Measurements from ENCODE around the gene POT1.
A peak's percentile ranks its signal among the peaks of the same experiment; 100 is the strongest.

POT1 gene

GRCh38 chr7:124856299-124856888 lies 73.2 kb downstream of the POT1 start:
- Mint-ChIP-seq H3K9me3 (no peaks in the 10 kb centered on the region), H3K27ac (no peak overlapping the region), H3K27me3 (ENCODE audit: low read depth) (no peaks in the 10 kb centered on the region), H3K4me1 (no peaks in the 10 kb centered on the region), H3K36me3 (ENCODE audit: low read depth) (peaks cover 9% of the 10 kb centered on the region), H3K4me3 (no peak overlapping the region)
- peak; percentile 60 to 70 (median 63) for TF ChIP-seq CTCF (IDR thresholded peaks at IDR 0.05; ENCODE audit: unreplicated experiment in 3 of 3)

DNA sequence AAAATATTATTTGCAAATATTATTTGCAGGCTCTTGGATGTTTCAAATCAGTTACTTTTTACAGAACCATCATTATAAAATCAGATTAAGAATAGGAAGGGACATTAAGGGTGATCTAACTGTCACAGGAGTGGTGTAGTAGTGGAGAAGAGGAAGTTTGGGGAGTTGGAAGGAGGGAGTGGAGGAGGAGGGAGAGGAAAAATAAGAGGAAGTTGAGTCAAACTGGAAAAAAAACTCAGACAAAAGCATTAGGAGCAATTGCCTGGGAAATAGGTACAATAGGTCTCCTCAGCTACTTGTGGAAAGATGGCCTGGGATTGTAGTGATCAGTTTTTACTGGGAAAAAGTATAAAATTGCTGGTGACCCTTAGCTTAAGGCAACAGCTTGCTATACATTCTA lies 86.3 kb downstream of the POT1 start:
- Mint-ChIP-seq H3K27ac (no peak overlapping the region), H3K4me3 (no peak overlapping the region), H3K4me1 (no peaks in the 10 kb centered on the region), H3K27me3 (ENCODE audit: low read depth) (no peaks in the 10 kb centered on the region), H3K36me3 (ENCODE audit: low read depth) (peaks cover 26% of the 10 kb centered on the region), H3K9me3 (no peaks in the 10 kb centered on the region)
- TF ChIP-seq CTCF (IDR thresholded peaks at IDR 0.05; ENCODE audit: unreplicated experiment in 3 of 3), result no peak

DNA sequence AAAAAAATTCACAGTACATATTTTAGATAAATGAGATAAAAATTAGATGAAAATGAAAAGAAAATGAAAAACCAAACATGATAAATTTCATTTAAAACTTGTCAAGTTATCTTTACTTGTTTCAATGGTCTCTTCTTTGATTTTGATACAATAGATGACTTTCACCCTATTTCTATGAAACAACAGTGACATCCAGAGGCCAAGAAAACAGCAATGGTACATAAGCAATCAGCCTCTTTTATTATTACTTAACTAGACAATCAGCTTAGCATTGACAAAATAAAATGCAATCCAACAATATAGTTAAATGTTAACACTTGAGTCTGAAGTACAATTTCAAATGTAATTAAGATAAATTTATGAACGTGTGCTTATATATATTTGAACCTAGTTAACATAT lies 89.2 kb downstream of the POT1 start:
- Mint-ChIP-seq H3K4me1 (no peaks in the 10 kb centered on the region), H3K4me3 (no peak overlapping the region), H3K36me3 (ENCODE audit: low read depth) (peaks cover 11% of the 10 kb centered on the region), H3K27me3 (ENCODE audit: low read depth) (no peaks in the 10 kb centered on the region), H3K27ac (no peak overlapping the region), H3K9me3 (no peaks in the 10 kb centered on the region)
- TF ChIP-seq CTCF (IDR thresholded peaks at IDR 0.05; ENCODE audit: unreplicated experiment in 3 of 3), result peak; percentile 23 to 37 (median 35)

GRCh38 chr7:124839687-124840086 lies 89.9 kb downstream of the POT1 start:
- Mint-ChIP-seq H3K27me3 (ENCODE audit: low read depth) (no peaks in the 10 kb centered on the region), H3K27ac (peak overlapping the region in 1 of 3 experiments; percentile 7)
- no peak for TF ChIP-seq CTCF (IDR thresholded peaks at IDR 0.05; ENCODE audit: unreplicated experiment in 3 of 3)

GRCh38 chr7:124836173-124836572 lies 93.5 kb downstream of the POT1 start:
- Mint-ChIP-seq H3K9me3 (no peaks in the 10 kb centered on the region), H3K27ac (no peak overlapping the region), H3K4me1 (no peaks in the 10 kb centered on the region), H3K36me3 (ENCODE audit: low read depth) (peaks cover 23% of the 10 kb centered on the region), H3K27me3 (ENCODE audit: low read depth) (no peaks in the 10 kb centered on the region), H3K4me3 (no peak overlapping the region)
- no peak for TF ChIP-seq CTCF (IDR thresholded peaks at IDR 0.05; ENCODE audit: unreplicated experiment in 3 of 3)

More at GRCh38 chr7:124839687-124840086, 89.9 kb downstream of the POT1 start:
- Mint-ChIP-seq H3K4me1 (no peaks in the 10 kb centered on the region), H3K36me3 (ENCODE audit: low read depth) (peaks cover 12% of the 10 kb centered on the region), H3K9me3 (no peaks in the 10 kb centered on the region), H3K4me3 (no peak overlapping the region)

- peaks cover 18% of the 10 kb centered on the region for H3K36me3 Mint-ChIP-seq (ENCODE audit: low read depth)
- TF ChIP-seq CTCF (IDR thresholded peaks at IDR 0.05; ENCODE audit: unreplicated experiment in 3 of 3), result no peak
- H3K27ac Mint-ChIP-seq, result no peak overlapping the region
- H3K4me1 Mint-ChIP-seq, result no peaks in the 10 kb centered on the region
- no peaks in the 10 kb centered on the region for H3K27me3 Mint-ChIP-seq (ENCODE audit: low read depth)
- H3K9me3 Mint-ChIP-seq, result peaks cover 4% of the 10 kb centered on the region
- H3K4me3 Mint-ChIP-seq, result no peak overlapping the region
Measured at GRCh38 chr7:124818807-124819206, 110.8 kb downstream of the POT1 start.

Data from nephron (organoid).